Endothelial cell of coronary artery (primary cell): ENCODE results near the gene GMEB2. TPM values are rescaled to one million over a fixed set of nuclear protein-coding genes. Genes with fewer than 3 reads are reported as not detected.

Experiments
- total RNA-seq: library from RNA; depleted of rRNA; stranded (reverse); fragments of >200 nt; gene quantifications from 2 replicates; pipeline ENCODE4 v1.2.3, GENCODE V29; 2014

Gene GMEB2
- total RNA-seq = 8.5 and 9.3 TPM in 2 replicates

GRCh38 chr20:63626424-63627128 is at the start of gene GMEB2:
Gene GMEB2 (minus strand): TSS chr20:63627101. CDS start chr20:63619397, 7,704 bp downstream.

GRCh38 chr20:63657937-63658748 is 31.2 kb upstream of the GMEB2 start, which contains the start of gene RTEL1:
Gene RTEL1 (plus strand): TSS chr20:63658312. CDS start chr20:63659403, 1,091 bp downstream.

GRCh38 chr20:63653041-63653973 is 26.4 kb upstream of the GMEB2 start, which contains the start of gene STMN3:
Gene STMN3 (minus strand): TSS chr20:63653424. CDS start chr20:63653345, 79 bp downstream.

GRCh38 chr20:63574156-63574828 is 52.6 kb downstream of the GMEB2 start, which contains the start of gene HELZ2:
Gene HELZ2 (minus strand): TSS chr20:63574239. CDS start chr20:63572385, 1,854 bp downstream.

GRCh38 chr20:63553933-63554290 is 73.0 kb downstream of the GMEB2 start, which contains the start of gene FNDC11:
Gene FNDC11 (plus strand): TSS chr20:63554159. CDS start chr20:63555664, 1,505 bp downstream.

GRCh38 chr20:63547725-63548480 is 79.0 kb downstream of the GMEB2 start, which contains the start of gene SRMS:
Gene SRMS (minus strand): TSS chr20:63547749. CDS start chr20:63547463, 286 bp downstream.

Other genes with a start within 250 kb of the GMEB2 start
- gene KCNQ2, start 154.4 kb downstream of the GMEB2 start, total RNA-seq = not detected in 2 replicates
- 1.0 and 2.0 TPM in 2 replicates for gene EEF1A2, start 128.0 kb downstream of the GMEB2 start, total RNA-seq
- gene PPDPF, start 106.3 kb downstream of the GMEB2 start, total RNA-seq = 12.1 and 14.5 TPM in 2 replicates
- gene PTK6, start 89.7 kb downstream of the GMEB2 start, total RNA-seq = under 0.01 TPM in 2 replicates
- not detected in 2 replicates for gene SRMS, start 79.4 kb downstream of the GMEB2 start, total RNA-seq
- 0.63 and 0.94 TPM in 2 replicates for gene FNDC11, start 72.9 kb downstream of the GMEB2 start, total RNA-seq
- 31.0 and 44.7 TPM in 2 replicates for gene HELZ2, start 52.9 kb downstream of the GMEB2 start, total RNA-seq
- gene STMN3, start 26.3 kb upstream of the GMEB2 start, total RNA-seq = 2.7 and 3.4 TPM in 2 replicates
- gene RTEL1, start 31.2 kb upstream of the GMEB2 start, total RNA-seq = 10.0 and 13.1 TPM in 2 replicates
- 10.2 and 60.2 TPM in 2 replicates for gene TNFRSF6B, start 69.6 kb upstream of the GMEB2 start, total RNA-seq
- 39.6 and 54.9 TPM in 2 replicates for gene ARFRP1, start 80.9 kb upstream of the GMEB2 start, total RNA-seq
- 17.9 and 21.7 TPM in 2 replicates for gene ZGPAT, start 80.9 kb upstream of the GMEB2 start, total RNA-seq
- 2.2 and 4.3 TPM in 2 replicates for gene LIME1, start 109.6 kb upstream of the GMEB2 start, total RNA-seq
- gene SLC2A4RG, start 112.7 kb upstream of the GMEB2 start, total RNA-seq = 12.4 and 12.5 TPM in 2 replicates
- 7.8 and 12.8 TPM in 2 replicates for gene ZBTB46, start 204.2 kb upstream of the GMEB2 start, total RNA-seq
- gene ABHD16B, start 234.4 kb upstream of the GMEB2 start, total RNA-seq = not detected in 2 replicates
- 101 and 131 TPM in 2 replicates for gene TPD52L2, start 238.2 kb upstream of the GMEB2 start, total RNA-seq